PC-3 (cell line): ENCODE measurements around the gene PRKCE. TPM values are rescaled to one million over a fixed set of nuclear protein-coding genes. Genes with fewer than 3 reads are reported as not detected.

ENCODE experiments used
- ATAC-seq: fragments of 200-7000 bp; cut with Tn5 transposase; 2 replicates; pipeline ENCODE4 v1.9.1; 2020; ENCODE audit warnings: mild to moderate bottlenecking, moderate library complexity
- BruUV-seq: library from RNA; stranded (reverse); fragments of 400-500 nt; replicated peaks from 2 replicates; lab custom pipeline; 2021; lab: Mats Ljungman, UMichigan
- CTCF ChIA-PET: fragments of 300-600 bp; sonication (Branson Sonifier 250); formaldehyde crosslinking; loops from one replicate; lab custom pipeline; 2022; ENCODE audit warnings: antibody characterized with exemption; lab: Charles Lee
- POLR2A ChIA-PET: fragments of 300-600 bp; sonication (Branson Sonifier 250); formaldehyde crosslinking; loops from one replicate; lab custom pipeline; 2022; ENCODE audit warnings: antibody characterized with exemption; ENCODE audit not compliant: unreplicated experiment; lab: Charles Lee
- DNase-seq: peaks from one replicate; pipeline ENCODE4 v3.0.0-alpha.2; 2015
- H2AFZ ChIP-seq: fragments of 300-600 bp; sonication (generic); 2 replicates; pipeline ENCODE4 v1.6.0; 2016; ENCODE audit warnings: antibody characterized with exemption, low read length
- H3F3A ChIP-seq: fragments of 300-600 bp; sonication (generic); one replicate; pipeline ENCODE4 v1.6.0; 2017; ENCODE audit warnings: antibody characterized with exemption, low read length, control low read depth, mild to moderate bottlenecking; ENCODE audit not compliant: unreplicated experiment
- H3K27ac ChIP-seq: fragments of 300-600 bp; sonication (generic); 2 replicates; pipeline ENCODE4 v1.5.1; 2016; ENCODE audit warnings: mild to moderate bottlenecking, low read length
- H3K27me3 ChIP-seq: fragments of 300-600 bp; sonication (generic); 2 replicates; pipeline ENCODE4 v1.6.1; 2016; ENCODE audit warnings: low read length, mixed read lengths
- H3K36me3 ChIP-seq: fragments of 300-600 bp; sonication (generic); 2 replicates; pipeline ENCODE4 v1.6.1; 2016; ENCODE audit warnings: low read depth, mixed run types, low read length, mixed read lengths
- H3K4me1 ChIP-seq: fragments of 300-600 bp; sonication (generic); 2 replicates; pipeline ENCODE4 v1.5.1; 2016; ENCODE audit warnings: low read length; ENCODE audit not compliant: insufficient read depth
- H3K4me2 ChIP-seq: fragments of 300-600 bp; sonication (generic); 2 replicates; pipeline ENCODE4 v1.6.0; 2016; ENCODE audit warnings: low read length
- H3K4me3 ChIP-seq: fragments of 300-600 bp; sonication (generic); 2 replicates; pipeline ENCODE4 v1.5.1; 2016; ENCODE audit warnings: mild to moderate bottlenecking, low read length, mixed read lengths
- H3K79me2 ChIP-seq: fragments of 300-600 bp; sonication (generic); 2 replicates; pipeline ENCODE4 v1.6.1; 2017; ENCODE audit warnings: low read length, mixed read lengths
- H3K9ac ChIP-seq: fragments of 300-600 bp; sonication (generic); 2 replicates; pipeline ENCODE4 v1.6.0; 2016; ENCODE audit warnings: mild to moderate bottlenecking, low read length
- H3K9me2 ChIP-seq: fragments of 300-600 bp; sonication (generic); replicated peaks from 2 replicates; pipeline ENCODE4 v1.6.1; 2016; ENCODE audit warnings: mixed run types, low read length, mixed read lengths
- H3K9me3 ChIP-seq: fragments of 300-600 bp; sonication (generic); 2 replicates; pipeline ENCODE4 v1.6.1; 2016; ENCODE audit warnings: low read length, mixed read lengths
- H4K20me1 ChIP-seq: fragments of 300-600 bp; sonication (generic); 2 replicates; pipeline ENCODE4 v1.6.1; 2016; ENCODE audit warnings: low read length, mixed read lengths
- EZH2 ChIP-seq: fragments of 300-600 bp; sonication (generic); IDR thresholded peaks from one replicate; pipeline ENCODE4 v1.6.1; 2017; ENCODE audit warnings: antibody characterized with exemption, mild to moderate bottlenecking, low read length; ENCODE audit not compliant: unreplicated experiment
- EZH2phosphoT487 ChIP-seq: fragments of 300-600 bp; sonication (generic); IDR thresholded peaks from 2 replicates; pipeline ENCODE4 v1.6.1; 2018; ENCODE audit warnings: mild to moderate bottlenecking, antibody characterized with exemption, low read length, borderline replicate concordance
- intact Hi-C: fragments of 100-400 bp; cut with micrococcal nuclease; formaldehyde crosslinking; loops from 2 replicates; pipeline ENCODE4 v1.9.0; 2023
- total RNA-seq: library from RNA; depleted of rRNA; stranded (reverse); fragments of >200 nt; gene quantifications from 2 replicates; pipeline ENCODE4 v1.2.3, GENCODE V29; 2014
- TF ChIP-seq, protein P1 (sequence below): fragments of 300-600 bp; sonication (generic); conservative IDR thresholded peaks from 2 replicates; pipeline ENCODE4 v1.5.1; 2017; ENCODE audit warnings: antibody characterized with exemption, low read depth, mild to moderate bottlenecking, low read length

Gene PRKCE
- total RNA-seq, 1 experiment from 2014 or later: 7.0 TPM

DNA sequence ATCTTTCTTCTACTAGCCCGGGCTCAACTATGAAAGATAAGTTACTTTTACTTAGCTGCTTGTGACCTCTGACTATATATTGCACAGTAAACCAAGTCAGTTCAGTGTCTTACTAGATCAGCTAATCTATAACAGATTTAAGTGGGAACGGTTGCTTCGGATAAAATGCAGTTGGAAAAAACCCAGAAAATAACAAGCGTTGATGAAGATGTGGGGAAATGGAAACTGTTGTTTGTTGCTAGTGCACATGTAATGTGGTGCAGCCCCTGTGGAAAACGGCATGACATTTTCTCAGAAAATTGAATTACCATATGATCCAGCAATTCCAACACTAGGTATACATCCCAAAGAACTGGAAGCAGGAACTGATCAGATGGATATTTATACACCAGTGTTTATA is 248.5 kb downstream of the PRKCE start:
- intact Hi-C loops: no loop called here

DNA sequence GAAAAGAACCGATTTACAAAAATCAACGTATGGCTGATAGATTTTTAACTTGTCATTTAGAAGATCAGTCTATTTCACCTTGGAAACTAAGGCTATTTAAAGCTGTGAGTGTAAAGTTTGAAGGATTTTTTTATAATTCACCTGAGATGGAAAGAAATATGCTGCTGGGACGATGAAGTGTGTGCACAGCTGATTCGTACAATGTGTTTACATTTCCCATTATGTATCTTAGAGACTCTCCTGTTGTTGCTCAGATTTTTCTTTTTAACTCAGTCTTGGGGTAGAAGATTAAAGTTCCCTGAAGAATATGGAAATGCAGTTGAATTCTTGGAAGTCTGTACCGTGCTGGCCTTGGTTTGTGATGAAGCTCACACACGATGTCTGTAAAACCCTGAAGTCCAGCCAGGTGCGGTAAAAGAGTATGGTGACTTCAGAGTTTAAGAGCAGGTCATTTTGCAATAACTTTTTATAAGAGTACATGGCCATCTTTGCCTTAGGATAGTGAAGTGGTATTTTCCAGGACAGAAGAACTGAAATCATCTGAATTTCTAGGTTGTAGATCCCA is 250.1 kb downstream of the PRKCE start:
- Histone ChIP-seq H3F3A (no peaks in the 10 kb centered on the region), H4K20me1 (no peaks in the 10 kb centered on the region), H3K27me3 (no peaks in the 10 kb centered on the region), H3K9me2 (no peaks in the 10 kb centered on the region), H3K4me1 (no peaks in the 10 kb centered on the region), H3K27ac (no peak overlapping the region), H3K9me3 (no peaks in the 10 kb centered on the region), H3K4me3 (no peak overlapping the region), H3K36me3 (no peaks in the 10 kb centered on the region), H3K9ac (no peak overlapping the region), H2AFZ (no peak overlapping the region), H3K79me2 (no peaks in the 10 kb centered on the region), H3K4me2 (no peak overlapping the region)
- intact Hi-C loops: no loop called here
- no TSS peak for BruUV-seq
- TF ChIP-seq, protein P1, sequence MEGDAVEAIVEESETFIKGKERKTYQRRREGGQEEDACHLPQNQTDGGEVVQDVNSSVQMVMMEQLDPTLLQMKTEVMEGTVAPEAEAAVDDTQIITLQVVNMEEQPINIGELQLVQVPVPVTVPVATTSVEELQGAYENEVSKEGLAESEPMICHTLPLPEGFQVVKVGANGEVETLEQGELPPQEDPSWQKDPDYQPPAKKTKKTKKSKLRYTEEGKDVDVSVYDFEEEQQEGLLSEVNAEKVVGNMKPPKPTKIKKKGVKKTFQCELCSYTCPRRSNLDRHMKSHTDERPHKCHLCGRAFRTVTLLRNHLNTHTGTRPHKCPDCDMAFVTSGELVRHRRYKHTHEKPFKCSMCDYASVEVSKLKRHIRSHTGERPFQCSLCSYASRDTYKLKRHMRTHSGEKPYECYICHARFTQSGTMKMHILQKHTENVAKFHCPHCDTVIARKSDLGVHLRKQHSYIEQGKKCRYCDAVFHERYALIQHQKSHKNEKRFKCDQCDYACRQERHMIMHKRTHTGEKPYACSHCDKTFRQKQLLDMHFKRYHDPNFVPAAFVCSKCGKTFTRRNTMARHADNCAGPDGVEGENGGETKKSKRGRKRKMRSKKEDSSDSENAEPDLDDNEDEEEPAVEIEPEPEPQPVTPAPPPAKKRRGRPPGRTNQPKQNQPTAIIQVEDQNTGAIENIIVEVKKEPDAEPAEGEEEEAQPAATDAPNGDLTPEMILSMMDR: no peak
- TF ChIP-seq EZH2phosphoT487: no peak
- POLR2A ChIA-PET: no interaction called here
- CTCF ChIA-PET: no interaction called here
- DNase-seq (no peak), ATAC-seq (no peak)

More for the DNA sequence above, 248.5 kb downstream of the PRKCE start:
- DNase-seq: no peak
- no peaks in the 10 kb centered on the region for H3K36me3 ChIP-seq
- no peaks in the 10 kb centered on the region for H3K9me3 ChIP-seq
- H3K4me3 ChIP-seq: no peak overlapping the region
- no peak overlapping the region for H3K27ac ChIP-seq
- TF ChIP-seq EZH2 (no peak), EZH2phosphoT487 (no peak)
- TF ChIP-seq, protein P1: no peak
- BruUV-seq: no TSS peak
- no peak for ATAC-seq
- no peaks in the 10 kb centered on the region for H3K4me1 ChIP-seq
- H3K79me2 ChIP-seq: no peaks in the 10 kb centered on the region
- H3F3A ChIP-seq: no peaks in the 10 kb centered on the region
- no peaks in the 10 kb centered on the region for H4K20me1 ChIP-seq
- no peaks in the 10 kb centered on the region for H3K9me2 ChIP-seq
- ChIA-PET CTCF (no interaction called here), POLR2A (no interaction called here)
- H2AFZ ChIP-seq: no peak overlapping the region
- no peaks in the 10 kb centered on the region for H3K27me3 ChIP-seq
- H3K9ac ChIP-seq: no peak overlapping the region
- no peak overlapping the region for H3K4me2 ChIP-seq

DNA sequence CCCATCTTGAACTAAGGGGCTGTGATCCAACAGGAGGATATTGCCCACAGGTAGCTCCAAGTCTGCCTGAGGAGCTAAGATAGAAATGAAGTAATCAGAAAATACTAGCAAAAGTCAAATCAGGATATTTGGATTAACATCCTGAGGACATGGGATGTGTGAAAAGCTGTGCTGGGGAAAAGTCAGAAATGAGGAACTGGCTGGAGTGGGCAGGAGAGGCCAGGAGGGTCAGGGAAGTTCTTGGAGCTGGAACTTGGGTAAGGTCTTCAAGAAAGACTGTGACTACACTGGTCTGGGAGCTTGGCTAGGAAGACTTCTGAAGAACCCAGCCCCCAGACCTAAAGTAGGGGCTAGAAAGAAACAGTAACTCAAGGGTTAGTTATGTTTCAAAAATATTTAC is 250.9 kb downstream of the PRKCE start:
- H3K27ac ChIP-seq: no peak overlapping the region
- DNase-seq: no peak
- TF ChIP-seq EZH2 (no peak), EZH2phosphoT487 (no peak)
- TF ChIP-seq, protein P1: no peak
- H3F3A ChIP-seq: no peaks in the 10 kb centered on the region
- ChIA-PET POLR2A (no interaction called here), CTCF (no interaction called here)
- no peaks in the 10 kb centered on the region for H3K9me3 ChIP-seq
- H3K79me2 ChIP-seq: no peaks in the 10 kb centered on the region
- no peaks in the 10 kb centered on the region for H3K36me3 ChIP-seq
- H4K20me1 ChIP-seq: no peaks in the 10 kb centered on the region
- H2AFZ ChIP-seq: no peak overlapping the region
- no peak overlapping the region for H3K4me2 ChIP-seq
- no peak for ATAC-seq
- H3K9ac ChIP-seq: no peak overlapping the region
- H3K9me2 ChIP-seq: no peaks in the 10 kb centered on the region
- intact Hi-C loops: no loop called here
- BruUV-seq: no TSS peak
- no peaks in the 10 kb centered on the region for H3K4me1 ChIP-seq
- H3K4me3 ChIP-seq: no peak overlapping the region
- H3K27me3 ChIP-seq: no peaks in the 10 kb centered on the region
